ENCODE measurements around the gene PAPPA. TPM values are rescaled to one million over a fixed set of nuclear protein-coding genes. Genes with fewer than 3 reads are reported as not detected.

PAPPA gene
- total and polyA plus RNA-seq, 2 of the 8 experiments (the other 6 are each of a cell fraction or from before 2014, with no cell fraction given), result 0.18 to 0.63 TPM

- no peak for TF ChIP-seq SIX5 (IDR thresholded peaks at IDR 0.05; ENCODE audit: low read depth, low read length)
Measured at GRCh38 chr9:116208417-116209232, 55.0 kb downstream of the PAPPA start (continued).

Data from H1 (cell line).